A673 (cell line): ENCODE results near the gene HOXB3.

Experiments
- EZH2 ChIP-seq: fragments of 200-600 bp; sonication (generic); IDR thresholded peaks from 2 replicates; pipeline ENCODE4 v1.6.1; 2017; ENCODE audit warnings: borderline replicate concordance, low read depth, mild to moderate bottlenecking, mixed read lengths, antibody characterized with exemption, low read length; ENCODE audit not compliant: poor library complexity, severe bottlenecking
- TF ChIP-seq, protein P1 (sequence below): fragments of 300-800, 200-600 bp; sonication (generic); conservative IDR thresholded peaks from 2 replicates; pipeline ENCODE4 v1.5.1; 2017; ENCODE audit warnings: low read depth, mild to moderate bottlenecking, antibody characterized with exemption, low read length, moderate library complexity, mixed read lengths

DNA sequence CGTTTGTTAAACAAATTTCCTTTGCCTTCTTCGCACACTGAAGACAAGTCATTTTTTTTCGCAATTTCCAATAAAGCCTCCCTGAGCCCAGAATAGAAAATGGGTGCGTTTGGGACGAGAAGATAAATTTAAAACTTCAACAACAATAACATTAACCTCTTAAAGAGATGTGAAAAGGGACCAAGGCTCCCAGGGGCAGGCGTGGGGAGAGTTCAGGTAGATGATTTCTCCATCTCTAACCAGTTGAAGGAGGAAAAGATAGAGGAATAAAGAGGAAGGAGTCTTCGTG, 10.6 kb downstream of the HOXB3 start:
- TF ChIP-seq, protein P1, sequence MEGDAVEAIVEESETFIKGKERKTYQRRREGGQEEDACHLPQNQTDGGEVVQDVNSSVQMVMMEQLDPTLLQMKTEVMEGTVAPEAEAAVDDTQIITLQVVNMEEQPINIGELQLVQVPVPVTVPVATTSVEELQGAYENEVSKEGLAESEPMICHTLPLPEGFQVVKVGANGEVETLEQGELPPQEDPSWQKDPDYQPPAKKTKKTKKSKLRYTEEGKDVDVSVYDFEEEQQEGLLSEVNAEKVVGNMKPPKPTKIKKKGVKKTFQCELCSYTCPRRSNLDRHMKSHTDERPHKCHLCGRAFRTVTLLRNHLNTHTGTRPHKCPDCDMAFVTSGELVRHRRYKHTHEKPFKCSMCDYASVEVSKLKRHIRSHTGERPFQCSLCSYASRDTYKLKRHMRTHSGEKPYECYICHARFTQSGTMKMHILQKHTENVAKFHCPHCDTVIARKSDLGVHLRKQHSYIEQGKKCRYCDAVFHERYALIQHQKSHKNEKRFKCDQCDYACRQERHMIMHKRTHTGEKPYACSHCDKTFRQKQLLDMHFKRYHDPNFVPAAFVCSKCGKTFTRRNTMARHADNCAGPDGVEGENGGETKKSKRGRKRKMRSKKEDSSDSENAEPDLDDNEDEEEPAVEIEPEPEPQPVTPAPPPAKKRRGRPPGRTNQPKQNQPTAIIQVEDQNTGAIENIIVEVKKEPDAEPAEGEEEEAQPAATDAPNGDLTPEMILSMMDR: no peak
- no peak for TF ChIP-seq EZH2
